HL-60 (cell line): ENCODE results near the gene KIF26B.

ENCODE experiments used
- DNase-seq, 2 experiments: peaks; one replicate each; pipeline ENCODE4 v3.0.0-alpha.2; 2010 to 2020; ENCODE audit warnings: low read depth in 1 of 2, low spot score in 1 of 2
- H3K27ac ChIP-seq: fragments of 250-450 bp; sonication (Bioruptor Pico); replicated peaks from 2 replicates; pipeline ENCODE4 v1.5.1; 2020; ENCODE audit warnings: mild to moderate bottlenecking, moderate library complexity
- H3K27me3 ChIP-seq: fragments of 250-450 bp; sonication (Bioruptor Pico); 2 replicates; pipeline ENCODE4 v1.5.1; 2021; ENCODE audit warnings: mild to moderate bottlenecking, moderate library complexity; ENCODE audit not compliant: insufficient read depth, poor library complexity, severe bottlenecking
- H3K4me3 ChIP-seq: replicated peaks from 2 replicates; pipeline ENCODE4 v1.5.1; 2011; ENCODE audit warnings: mild to moderate bottlenecking, control low read depth, low read length; ENCODE audit not compliant: insufficient read depth
- CTCF ChIP-seq: IDR thresholded peaks from one replicate; pipeline ENCODE4 v1.5.1; 2011; ENCODE audit warnings: low read length, control low read depth, inconsistent platforms; ENCODE audit not compliant: insufficient read depth
- GABPA ChIP-seq: IDR thresholded peaks from 2 replicates; pipeline ENCODE4 v1.6.1; 2012; ENCODE audit warnings: low read depth
- POLR2AphosphoS5 ChIP-seq: IDR thresholded peaks from 2 replicates; pipeline ENCODE4 v1.6.1; 2012; ENCODE audit warnings: low read depth
- REST ChIP-seq: IDR thresholded peaks from 2 replicates; pipeline ENCODE4 v1.6.1; 2012; ENCODE audit warnings: low read depth; ENCODE audit not compliant: insufficient replicate concordance
- SPI1 ChIP-seq: IDR thresholded peaks from 2 replicates; pipeline ENCODE4 v1.6.1; 2012; ENCODE audit warnings: low read depth, mild to moderate bottlenecking, borderline replicate concordance

KIF26B gene

GRCh38 chr1:245704341-245704740 lies 549.6 kb downstream of the KIF26B start:
- Histone ChIP-seq H3K27me3 (no peaks in the 10 kb centered on the region), H3K27ac (no peak overlapping the region), H3K4me3 (no peak overlapping the region)
- DNase-seq, result no peak
- TF ChIP-seq CTCF (no peak), REST (no peak), GABPA (no peak), SPI1 (no peak), POLR2AphosphoS5 (no peak)

GRCh38 chr1:245704765-245705164 lies 550.0 kb downstream of the KIF26B start:
- TF ChIP-seq POLR2AphosphoS5, result no peak
- TF ChIP-seq GABPA, result no peak
- TF ChIP-seq CTCF, result no peak
- TF ChIP-seq REST, result no peak
- no peak for TF ChIP-seq SPI1
- no peak for DNase-seq
- Histone ChIP-seq H3K27ac (no peak overlapping the region), H3K4me3 (no peak overlapping the region), H3K27me3 (no peaks in the 10 kb centered on the region)

GRCh38 chr1:245707941-245708340 lies 553.2 kb downstream of the KIF26B start:
- no peaks in the 10 kb centered on the region for H3K27me3 ChIP-seq
- no peak overlapping the region for H3K4me3 ChIP-seq
- no peak for DNase-seq
- H3K27ac ChIP-seq, result no peak overlapping the region
- TF ChIP-seq POLR2AphosphoS5 (no peak), GABPA (no peak), CTCF (no peak), SPI1 (no peak), REST (no peak)
